Suprapubic skin (tissue), 3 donors: Measurements from ENCODE around the gene EXT2.

Source experiments
- CTCF ChIP-seq, 2 donors: fragments of 200-600 bp in 1 of 2; fragments of 450-650 bp in 1 of 2; sonication (generic) in 1 of 2; IDR thresholded peaks; one replicate each; pipeline ENCODE4 v1.5.1; 2016 to 2019; ENCODE audit warnings: antibody characterized with exemption in 2 of 2, mild to moderate bottlenecking in 1 of 2, moderate library complexity in 1 of 2
- POLR2AphosphoS5 ChIP-seq, 3 donors: sonication (generic); formaldehyde crosslinking; IDR thresholded peaks; one replicate each; pipeline ENCODE4 v1.6.1; 2017; ENCODE audit warnings: antibody characterized with exemption in 3 of 3

DNA sequence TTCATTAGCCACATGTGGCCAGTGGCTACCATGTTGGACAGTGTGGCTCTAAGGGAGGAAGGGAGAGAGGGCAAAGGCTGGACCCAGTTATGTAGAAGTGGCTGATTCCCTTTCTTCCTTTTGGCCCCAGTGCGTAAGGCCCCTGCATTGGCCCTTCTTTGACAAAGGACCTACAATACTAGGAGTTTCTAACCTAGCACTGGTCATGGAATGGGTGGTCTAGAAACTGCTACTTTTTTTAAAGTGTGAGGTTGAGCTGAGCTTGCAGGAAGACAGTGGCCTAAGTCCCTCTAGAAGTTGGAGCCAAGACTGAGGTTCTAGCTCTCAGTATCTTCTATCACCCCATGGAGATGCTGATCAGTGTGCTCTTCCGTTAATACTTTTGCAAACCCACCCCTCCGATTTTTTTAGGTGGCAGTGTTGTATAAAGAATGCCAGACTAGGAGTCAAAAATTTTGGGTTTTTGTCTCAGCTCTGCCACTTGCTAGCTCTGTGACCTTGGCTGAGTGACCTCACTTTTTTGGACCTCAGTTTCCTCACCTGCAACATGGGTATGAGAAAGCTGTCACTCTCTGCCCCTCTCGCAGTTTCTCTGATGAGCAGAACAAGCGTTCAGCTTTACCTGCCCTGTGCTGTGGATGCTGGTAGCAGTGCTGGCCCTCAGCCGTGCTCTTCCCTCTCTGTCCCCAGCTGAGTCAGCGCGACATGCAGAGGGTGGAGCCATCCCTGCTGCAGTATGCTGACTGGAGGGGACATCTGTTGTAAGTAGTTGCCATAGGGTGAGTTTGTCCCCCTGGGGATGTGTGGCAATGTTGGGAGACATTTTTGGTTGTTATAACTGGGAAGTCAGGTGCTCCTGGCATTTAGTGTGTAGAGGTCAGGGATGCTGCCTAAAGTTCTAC lies 22.5 kb upstream of the EXT2 start:
- TF ChIP-seq POLR2AphosphoS5 (IDR thresholded peaks at IDR 0.05) (no peak), CTCF (IDR thresholded peaks at IDR 0.05) (no peak)
